GM23338 (cell line): Measurements from ENCODE around the gene PSTK.

ENCODE experiments used
- CTCF ChIP-seq, 2 experiments: fragments of 200-600 bp in 1 of 2; sonication (generic) in 1 of 2; conservative IDR thresholded peaks; 2 replicates each; pipeline versions ENCODE4 v1.5.1 to v1.6.1; 2016 to 2017; ENCODE audit warnings: antibody characterized with exemption in 2 of 2, low read depth in 2 of 2, mild to moderate bottlenecking in 2 of 2, moderate library complexity in 1 of 2
- EZH2phosphoT487 ChIP-seq: fragments of 200-600 bp; sonication (generic); IDR thresholded peaks from one replicate; pipeline ENCODE4 v1.8.1; 2018; ENCODE audit warnings: antibody characterized with exemption; ENCODE audit not compliant: unreplicated experiment

- TF ChIP-seq EZH2phosphoT487 (no peak), CTCF (conservative IDR thresholded peaks at IDR 0.05; ENCODE audit: low read depth in 2 of 2) (no peak)
Measured at GRCh38 chr10:122993797-122994336, 13.7 kb downstream of the PSTK start.
